Caco-2 (cell line): Measurements from ENCODE around the gene CNDP2. TPM values are rescaled to one million over a fixed set of nuclear protein-coding genes. Genes with fewer than 3 reads are reported as not detected.

Source experiments
- BruUV-seq: library from RNA; stranded (reverse); fragments of 400-500 nt; replicated peaks from 2 replicates; lab custom pipeline; 2021; lab: Mats Ljungman, UMichigan
- CTCF ChIA-PET: fragments of 300-600 bp; sonication (Branson Sonifier 250); formaldehyde crosslinking; loops from one replicate; lab custom pipeline; 2022; ENCODE audit warnings: antibody characterized with exemption; lab: Charles Lee
- POLR2A ChIA-PET: fragments of 300-600 bp; sonication (Branson Sonifier 250); formaldehyde crosslinking; loops from one replicate; lab custom pipeline; 2022; ENCODE audit warnings: antibody characterized with exemption; lab: Charles Lee
- DNase-seq, 2 experiments: peaks; one replicate each; pipeline versions ENCODE4 v3.0.0 to v3.0.0-alpha.2; 2020 to 2022
- H3K27me3 ChIP-seq: replicated peaks from 2 replicates; pipeline ENCODE4 v1.6.0; 2011; ENCODE audit warnings: low read length; ENCODE audit not compliant: control insufficient read depth, insufficient read depth
- H3K36me3 ChIP-seq: 2 replicates; pipeline ENCODE4 v1.5.1; 2011; ENCODE audit warnings: low read length; ENCODE audit not compliant: control insufficient read depth, insufficient read depth
- H3K4me1 ChIP-seq: fragments of 250-450 bp; sonication (Bioruptor Pico); 2 replicates; pipeline ENCODE4 v1.5.1; 2020; ENCODE audit warnings: mild to moderate bottlenecking
- H3K4me3 ChIP-seq: 2 replicates; pipeline ENCODE4 v1.5.1; 2011; ENCODE audit warnings: low read depth, mild to moderate bottlenecking, control low read depth, low read length
- H3K9me3 ChIP-seq: fragments of 250-450 bp; sonication (Bioruptor Pico); 2 replicates; pipeline ENCODE4 v1.5.1; 2020; ENCODE audit warnings: mild to moderate bottlenecking, moderate library complexity
- H3K27ac Mint-ChIP-seq: one replicate; pipeline ENCODE4 v1.8.0; 2022; ENCODE audit warnings: mixed read lengths; ENCODE audit not compliant: unreplicated experiment
- H3K27me3 Mint-ChIP-seq: one replicate; pipeline ENCODE4 v1.8.0; 2022; ENCODE audit warnings: mixed read lengths; ENCODE audit not compliant: insufficient read depth, unreplicated experiment
- H3K36me3 Mint-ChIP-seq: one replicate; pipeline ENCODE4 v1.8.0; 2022; ENCODE audit warnings: mild to moderate bottlenecking, mixed read lengths; ENCODE audit not compliant: insufficient read depth, unreplicated experiment
- H3K4me1 Mint-ChIP-seq: one replicate; pipeline ENCODE4 v1.8.0; 2022; ENCODE audit warnings: low read depth, mixed read lengths; ENCODE audit not compliant: unreplicated experiment
- H3K4me3 Mint-ChIP-seq: one replicate; pipeline ENCODE4 v1.8.0; 2022; ENCODE audit warnings: mild to moderate bottlenecking, moderate library complexity, mixed read lengths; ENCODE audit not compliant: unreplicated experiment
- H3K9me3 Mint-ChIP-seq: one replicate; pipeline ENCODE4 v1.8.0; 2022; ENCODE audit warnings: mixed read lengths; ENCODE audit not compliant: unreplicated experiment
- intact Hi-C: fragments of 100-400 bp; cut with micrococcal nuclease; formaldehyde crosslinking; loops from one replicate; pipeline ENCODE4 v1.10.0; 2022; ENCODE audit not compliant: unreplicated experiment
- total RNA-seq: library from RNA; stranded (reverse); gene quantifications from 2 replicates; pipeline ENCODE4 v1.2.3, GENCODE V29; 2022
- TF ChIP-seq, protein P1 (sequence below), 2 experiments: fragments of 200-600 bp in 1 of 2; IDR thresholded peaks; 1 replicate in 1 of 2; 2 replicates in 1 of 2; pipeline versions ENCODE4 v1.5.1 to v1.8.0; 2011 to 2022; ENCODE audit warnings: antibody characterized with exemption in 1 of 2, control low read depth in 1 of 2, inconsistent platforms in 1 of 2, low read depth in 1 of 2, low read length in 1 of 2, mild to moderate bottlenecking in 1 of 2, moderate library complexity in 1 of 2; ENCODE audit not compliant: insufficient read depth in 1 of 2, severe bottlenecking in 1 of 2, unreplicated experiment in 1 of 2

CNDP2 gene
- total RNA-seq, 1 experiment from 2014 or later = 113 TPM

DNA sequence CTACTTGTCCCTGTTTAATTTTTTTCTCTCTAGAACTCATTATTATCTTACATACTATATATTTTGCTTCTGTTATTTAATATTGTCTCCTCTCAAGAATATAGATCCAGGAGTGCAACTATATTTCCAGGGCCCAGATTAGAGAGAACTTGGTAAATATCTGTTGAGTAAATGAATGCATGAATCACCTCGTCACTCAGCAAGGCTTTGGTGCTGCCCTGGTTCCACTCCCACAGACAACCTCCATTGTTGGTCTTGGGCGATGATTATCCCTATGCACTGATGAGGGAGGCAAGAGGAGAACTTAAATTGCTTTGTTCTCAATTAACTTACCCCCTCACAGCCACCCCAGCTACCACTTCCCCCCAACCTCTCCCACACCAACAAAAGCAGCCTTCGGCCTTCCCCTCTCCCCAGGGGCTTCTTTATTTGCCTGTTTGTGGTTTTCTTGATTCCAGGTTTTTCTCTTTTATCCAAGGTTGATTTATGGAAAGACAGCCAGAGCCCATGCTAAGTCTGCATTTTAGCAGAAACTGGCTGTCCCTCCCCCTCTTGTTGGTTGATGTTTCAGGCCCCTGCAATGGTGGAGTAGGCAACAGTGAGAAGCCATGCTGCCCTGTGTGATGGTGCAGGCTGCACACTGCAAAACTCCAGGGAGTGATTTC, 22.1 kb upstream of the CNDP2 start:
- H3K4me3 ChIP-seq = no peak overlapping the region
- no TSS peak for BruUV-seq
- H3K4me1 Mint-ChIP-seq = no peaks in the 10 kb centered on the region
- intact Hi-C loops = no loop called here
- H3K4me3 Mint-ChIP-seq = no peak overlapping the region
- ChIA-PET POLR2A (no interaction called here), CTCF (no interaction called here)
- TF ChIP-seq, protein P1, sequence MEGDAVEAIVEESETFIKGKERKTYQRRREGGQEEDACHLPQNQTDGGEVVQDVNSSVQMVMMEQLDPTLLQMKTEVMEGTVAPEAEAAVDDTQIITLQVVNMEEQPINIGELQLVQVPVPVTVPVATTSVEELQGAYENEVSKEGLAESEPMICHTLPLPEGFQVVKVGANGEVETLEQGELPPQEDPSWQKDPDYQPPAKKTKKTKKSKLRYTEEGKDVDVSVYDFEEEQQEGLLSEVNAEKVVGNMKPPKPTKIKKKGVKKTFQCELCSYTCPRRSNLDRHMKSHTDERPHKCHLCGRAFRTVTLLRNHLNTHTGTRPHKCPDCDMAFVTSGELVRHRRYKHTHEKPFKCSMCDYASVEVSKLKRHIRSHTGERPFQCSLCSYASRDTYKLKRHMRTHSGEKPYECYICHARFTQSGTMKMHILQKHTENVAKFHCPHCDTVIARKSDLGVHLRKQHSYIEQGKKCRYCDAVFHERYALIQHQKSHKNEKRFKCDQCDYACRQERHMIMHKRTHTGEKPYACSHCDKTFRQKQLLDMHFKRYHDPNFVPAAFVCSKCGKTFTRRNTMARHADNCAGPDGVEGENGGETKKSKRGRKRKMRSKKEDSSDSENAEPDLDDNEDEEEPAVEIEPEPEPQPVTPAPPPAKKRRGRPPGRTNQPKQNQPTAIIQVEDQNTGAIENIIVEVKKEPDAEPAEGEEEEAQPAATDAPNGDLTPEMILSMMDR (IDR thresholded peaks at IDR 0.05; ENCODE audit: insufficient read depth in 1 of 2, low read depth in 1 of 2, low read length in 1 of 2, severe bottlenecking in 1 of 2, unreplicated experiment in 1 of 2) = no peak
- H3K27me3 Mint-ChIP-seq = no peaks in the 10 kb centered on the region
- no peaks in the 10 kb centered on the region for H3K27me3 ChIP-seq
- H3K9me3 Mint-ChIP-seq = peaks cover 13% of the 10 kb centered on the region
- no peak overlapping the region for H3K27ac Mint-ChIP-seq
- no peaks in the 10 kb centered on the region for H3K4me1 ChIP-seq
- DNase-seq = no peak
- H3K36me3 ChIP-seq = no peaks in the 10 kb centered on the region
- no peaks in the 10 kb centered on the region for H3K36me3 Mint-ChIP-seq
- H3K9me3 ChIP-seq = no peaks in the 10 kb centered on the region

DNA sequence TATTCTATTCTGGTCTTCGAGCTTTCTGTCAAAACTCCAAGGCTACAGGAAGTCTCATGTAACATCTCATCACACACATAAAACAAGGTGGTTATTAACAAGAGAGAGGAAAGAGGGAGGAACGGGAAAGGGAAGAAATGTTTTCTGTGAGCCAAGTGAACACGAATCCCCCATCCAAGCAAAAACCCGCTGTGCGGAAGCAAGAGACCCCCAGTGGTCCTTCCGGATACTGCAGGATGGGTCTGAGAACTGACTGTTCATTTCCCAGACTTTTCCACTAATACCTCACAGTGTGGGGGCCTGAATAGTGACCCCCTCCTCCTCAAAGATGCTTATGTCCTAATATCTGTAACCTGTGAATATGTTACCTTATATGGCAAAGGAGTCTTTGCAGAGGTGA, 20.0 kb upstream of the CNDP2 start:
- TF ChIP-seq, protein P1 (IDR thresholded peaks at IDR 0.05; ENCODE audit: insufficient read depth in 1 of 2, low read depth in 1 of 2, low read length in 1 of 2, severe bottlenecking in 1 of 2, unreplicated experiment in 1 of 2) = peak; percentile 49 to 56
- POLR2A ChIA-PET = no interaction called here
- DNase-seq = peak in 1 of 2 experiments; percentile 47
- CTCF ChIA-PET = no interaction called here
- peaks cover 8% of the 10 kb centered on the region; the same call in 1 of the 2 replicates for H3K4me1 ChIP-seq
- Mint-ChIP-seq H3K36me3 (no peaks in the 10 kb centered on the region), H3K4me3 (no peak overlapping the region), H3K27ac (no peak overlapping the region), H3K9me3 (no peaks in the 10 kb centered on the region), H3K4me1 (peaks cover 6% of the 10 kb centered on the region), H3K27me3 (no peaks in the 10 kb centered on the region)
- no peaks in the 10 kb centered on the region for H3K27me3 ChIP-seq
- H3K36me3 ChIP-seq = no peaks in the 10 kb centered on the region
- H3K4me3 ChIP-seq = no peak overlapping the region
- intact Hi-C loops = loop anchor here (5.0 kb wide), 1 partner anchor 124 kb away; no protein-coding TSS in a partner anchor
- no TSS peak for BruUV-seq
- H3K9me3 ChIP-seq = no peaks in the 10 kb centered on the region

DNA sequence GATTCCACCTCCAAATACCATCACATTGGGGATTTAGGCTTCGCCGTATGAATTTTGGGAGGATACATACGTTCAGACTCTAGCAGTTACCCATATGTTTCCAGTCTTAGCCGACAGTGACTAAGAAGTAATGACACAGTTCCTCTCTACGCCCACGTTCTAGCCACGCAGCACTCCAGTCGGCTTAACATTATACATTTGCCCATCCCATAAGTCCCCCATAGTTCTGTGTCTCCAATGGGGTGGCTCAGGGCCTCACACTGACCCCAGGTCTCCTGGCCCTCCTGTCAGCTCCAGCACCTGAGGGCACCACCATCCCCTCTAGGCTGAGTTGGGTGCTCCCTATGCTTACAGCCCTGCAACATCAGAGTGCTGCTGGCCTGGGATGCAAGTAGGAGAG, 18.4 kb upstream of the CNDP2 start:
- no peaks in the 10 kb centered on the region for H3K27me3 ChIP-seq
- POLR2A ChIA-PET = no interaction called here
- Mint-ChIP-seq H3K36me3 (no peaks in the 10 kb centered on the region), H3K4me1 (peaks cover 6% of the 10 kb centered on the region), H3K9me3 (no peaks in the 10 kb centered on the region), H3K4me3 (no peak overlapping the region), H3K27ac (no peak overlapping the region), H3K27me3 (no peaks in the 10 kb centered on the region)
- CTCF ChIA-PET = no interaction called here
- intact Hi-C loops = loop anchor here (5.0 kb wide), 1 partner anchor 125 kb away; no protein-coding TSS in a partner anchor
- TF ChIP-seq, protein P1 (IDR thresholded peaks at IDR 0.05; ENCODE audit: insufficient read depth in 1 of 2, low read depth in 1 of 2, low read length in 1 of 2, severe bottlenecking in 1 of 2, unreplicated experiment in 1 of 2) = no peak
- no peak for DNase-seq
- no TSS peak for BruUV-seq
- no peaks in the 10 kb centered on the region for H3K36me3 ChIP-seq
- H3K4me3 ChIP-seq = no peak overlapping the region
- H3K9me3 ChIP-seq = no peaks in the 10 kb centered on the region
- H3K4me1 ChIP-seq = peaks cover 8% of the 10 kb centered on the region; the same call in 1 of the 2 replicates
